Measurements from ENCODE around the gene LAG3.

GRCh38 chr12:6752921-6753771, 19.2 kb upstream of the LAG3 start, which contains the start of gene MLF2:
- TF ChIP-seq CTCF (IDR thresholded peaks at IDR 0.05) (no peak), ZFX (IDR thresholded peaks at IDR 0.05; ENCODE audit: borderline replicate concordance) (no peak)
